Liver (tissue), 9 donors: ENCODE data around the gene GRIN2A. TPM values are rescaled to one million over a fixed set of nuclear protein-coding genes. Genes with fewer than 3 reads are reported as not detected.

Experiments used
- DNase-seq: peaks from one replicate; pipeline ENCODE4 v3.0.0-alpha.2; 2017; ENCODE audit warnings: low spot score
- H3K27ac ChIP-seq, 2 donors: one replicate each; pipeline ENCODE4 v1.7.0; 2013; ENCODE audit warnings: inconsistent platforms in 2 of 2, low read length in 2 of 2, control low read depth in 1 of 2, low read depth in 1 of 2, mild to moderate bottlenecking in 1 of 2
- H3K27me3 ChIP-seq, 4 donors: one replicate each; pipeline versions ENCODE4 v1.6.1 to v1.7.0; 2013; ENCODE audit warnings: low read length in 3 of 4, inconsistent platforms in 1 of 4, mild to moderate bottlenecking in 1 of 4, moderate library complexity in 1 of 4; ENCODE audit not compliant: control insufficient read depth in 4 of 4, insufficient read depth in 4 of 4
- H3K36me3 ChIP-seq, 4 donors: one replicate each; pipeline versions ENCODE4 v1.6.1 to v1.7.0; 2013; ENCODE audit warnings: low read length in 3 of 4, mild to moderate bottlenecking in 3 of 4, low read depth in 1 of 4, moderate library complexity in 1 of 4; ENCODE audit not compliant: control insufficient read depth in 4 of 4, insufficient read depth in 3 of 4
- H3K4me1 ChIP-seq, 4 donors: one replicate each; pipeline versions ENCODE4 v1.6.1 to v1.7.0; 2013; ENCODE audit warnings: low read length in 3 of 4, mild to moderate bottlenecking in 3 of 4, moderate library complexity in 1 of 4; ENCODE audit not compliant: control insufficient read depth in 4 of 4, insufficient read depth in 4 of 4
- H3K4me3 ChIP-seq, 3 donors: one replicate each; pipeline versions ENCODE4 v1.6.1 to v1.7.0; 2013; ENCODE audit warnings: low read length in 3 of 3, control low read depth in 1 of 3, low read depth in 1 of 3, mild to moderate bottlenecking in 1 of 3
- H3K9ac ChIP-seq, 2 donors: one replicate each; pipeline ENCODE4 v1.7.0; 2013; ENCODE audit warnings: low read length in 2 of 2, mild to moderate bottlenecking in 2 of 2, moderate library complexity in 2 of 2, control low read depth in 1 of 2, low read depth in 1 of 2
- H3K9me3 ChIP-seq, 4 donors: one replicate each; pipeline versions ENCODE4 v1.6.1 to v1.7.0; 2013; ENCODE audit warnings: low read length in 3 of 4; ENCODE audit not compliant: control insufficient read depth in 4 of 4
- CTCF ChIP-seq: fragments of 150-350 bp; IDR thresholded peaks from 2 replicates; pipeline ENCODE4 v1.5.1; 2017; ENCODE audit warnings: improper control_type of control experiment, low read depth, low read length; ENCODE audit not compliant: missing input control
- FOXA1 ChIP-seq: IDR thresholded peaks from 2 replicates; pipeline ENCODE4 v1.6.1; 2016; ENCODE audit warnings: antibody characterized with exemption
- FOXA2 ChIP-seq: IDR thresholded peaks from 2 replicates; pipeline ENCODE4 v1.6.1; 2016; ENCODE audit warnings: antibody characterized with exemption
- GABPA ChIP-seq, 2 donors: IDR thresholded peaks in 1 of 2; conservative IDR thresholded peaks in 1 of 2; 2 replicates each; pipeline ENCODE4 v1.6.1; 2016; ENCODE audit warnings: antibody characterized with exemption in 2 of 2, mild to moderate bottlenecking in 1 of 2, moderate library complexity in 1 of 2
- HNF4A ChIP-seq, 2 donors: conservative IDR thresholded peaks; 2 replicates each; pipeline ENCODE4 v1.6.1; 2016; ENCODE audit warnings: antibody characterized with exemption in 2 of 2, mild to moderate bottlenecking in 2 of 2
- HNF4G ChIP-seq: IDR thresholded peaks from 2 replicates; pipeline ENCODE4 v1.6.1; 2016; ENCODE audit warnings: antibody characterized with exemption
- JUND ChIP-seq, 2 donors: IDR thresholded peaks; 2 replicates each; pipeline ENCODE4 v1.6.1; 2016; ENCODE audit warnings: antibody characterized with exemption in 2 of 2
- NR2F2 ChIP-seq: IDR thresholded peaks from 2 replicates; pipeline ENCODE4 v1.6.1; 2016; ENCODE audit warnings: antibody characterized with exemption
- RAD21 ChIP-seq, 2 donors: IDR thresholded peaks; 2 replicates each; pipeline ENCODE4 v1.6.1; 2016; ENCODE audit warnings: antibody characterized with exemption in 2 of 2, mild to moderate bottlenecking in 2 of 2
- REST ChIP-seq: IDR thresholded peaks from 2 replicates; pipeline ENCODE4 v1.6.1; 2016; ENCODE audit warnings: antibody characterized with exemption, mild to moderate bottlenecking
- RXRA ChIP-seq, 2 donors: IDR thresholded peaks; 2 replicates each; pipeline ENCODE4 v1.6.1; 2017 to 2018; ENCODE audit warnings: antibody characterized with exemption in 2 of 2, mild to moderate bottlenecking in 1 of 2
- SP1 ChIP-seq: IDR thresholded peaks from 2 replicates; pipeline ENCODE4 v1.6.1; 2018; ENCODE audit warnings: antibody characterized with exemption, mild to moderate bottlenecking
- TAF1 ChIP-seq: conservative IDR thresholded peaks from 2 replicates; pipeline ENCODE4 v1.6.1; 2016; ENCODE audit warnings: antibody characterized with exemption, mild to moderate bottlenecking
- YY1 ChIP-seq: IDR thresholded peaks from 2 replicates; pipeline ENCODE4 v1.6.1; 2016; ENCODE audit warnings: antibody characterized with exemption, mild to moderate bottlenecking
- ZBTB33 ChIP-seq: IDR thresholded peaks from 2 replicates; pipeline ENCODE4 v1.6.1; 2016; ENCODE audit warnings: antibody characterized with exemption
- WGBS: extraction: QIAGEN DNeasy Blood & Tissue Kit; methylation state at CpG from one replicate; pipeline ENCODE4 v1.1.7; 2013; 5-methylcytosine and 5-hydroxymethylcytosine counted together
- polyA plus RNA-seq, 2 donors: library from polyadenylated mRNA; stranded (reverse) in 1 of 2; unstranded in 1 of 2; fragments of 200-250 nt in 1 of 2; fragments of >200 nt in 1 of 2; fragmentation: Nextera tagmentation in 1 of 2; extraction: Ambion mirVana in 1 of 2; gene quantifications; one replicate each; pipeline versions ENCODE4 v1.2.1 to v1.2.3, GENCODE V29; 2013 to 2015
- total RNA-seq, 2 donors: library from RNA; depleted of rRNA; stranded (reverse); fragments of >200 nt; gene quantifications; one replicate each; pipeline ENCODE4 v1.2.3, GENCODE V29; 2014
- donor health status: healthy.
- donor health status: healthy.
- donor health status: healthy.
- donor health status: healthy.
- donor health status: healthy.

Gene GRIN2A
- total and polyA plus RNA-seq, 4 donors, result under 0.01 to 0.08 (median 0.07) TPM; not detected in 1

GRCh38 chr16:10180042-10180770 lies 2.0 kb downstream of the GRIN2A start:
- Histone ChIP-seq H3K36me3 (no peaks in the 10 kb centered on the region), H3K27ac (no peak overlapping the region), H3K27me3 (peaks cover 4 to 14% (median 7%) of the 10 kb centered on the region in 4 donors), H3K4me1 (peaks cover 14 to 29% (median 25%) of the 10 kb centered on the region in 4 donors), H3K9me3 (no peaks in the 10 kb centered on the region), H3K9ac (no peak overlapping the region), H3K4me3 (no peak overlapping the region)
- TF ChIP-seq FOXA1, result no peak
- WGBS, result 43% methylated on average over 53 of the region's 53 CpGs
- no peak for DNase-seq

- Histone ChIP-seq H3K9ac (no peak overlapping the region), H3K4me1 (peaks cover 14 to 29% (median 25%) of the 10 kb centered on the region in 4 donors), H3K4me3 (no peak overlapping the region), H3K36me3 (no peaks in the 10 kb centered on the region), H3K27ac (no peak overlapping the region), H3K9me3 (no peaks in the 10 kb centered on the region), H3K27me3 (peaks cover 4 to 14% (median 7%) of the 10 kb centered on the region in 4 donors)
- 87% methylated on average over 3 of the region's 3 CpGs for WGBS
- DNase-seq, result no peak
- TF ChIP-seq GABPA (IDR thresholded peaks at IDR 0.05 in 1 of 2, conservative IDR thresholded peaks at IDR 0.05 in 1 of 2), result no peak
- TF ChIP-seq RXRA (IDR thresholded peaks at IDR 0.05), result no peak
- no peak for TF ChIP-seq RAD21 (IDR thresholded peaks at IDR 0.05)
- no peak for TF ChIP-seq FOXA2
- TF ChIP-seq SP1, result no peak
- TF ChIP-seq TAF1, result no peak
- TF ChIP-seq REST, result no peak
- TF ChIP-seq YY1, result no peak
- TF ChIP-seq ZBTB33, result no peak
- no peak for TF ChIP-seq HNF4G
These were observed 3.7 kb downstream of the GRIN2A start for GRCh38 chr16:10178526-10178925.

GRCh38 chr16:10178080-10178479 lies 4.1 kb downstream of the GRIN2A start:
- peaks cover 4 to 13% (median 7%) of the 10 kb centered on the region in 4 donors for H3K27me3 ChIP-seq
- H3K9me3 ChIP-seq, result no peaks in the 10 kb centered on the region
- H3K9ac ChIP-seq, result no peak overlapping the region
- no peak for DNase-seq
- H3K36me3 ChIP-seq, result no peaks in the 10 kb centered on the region
- H3K27ac ChIP-seq, result no peak overlapping the region
- H3K4me1 ChIP-seq, result peaks cover 12 to 24% (median 23%) of the 10 kb centered on the region in 4 donors
- no peak overlapping the region for H3K4me3 ChIP-seq
- 73% methylated on average over 2 of the region's 2 CpGs for WGBS
- TF ChIP-seq TAF1, result no peak
- TF ChIP-seq HNF4A (conservative IDR thresholded peaks at IDR 0.05), result no peak
- TF ChIP-seq HNF4G, result no peak
- no peak for TF ChIP-seq FOXA2
- TF ChIP-seq RXRA (IDR thresholded peaks at IDR 0.05), result no peak
- no peak for TF ChIP-seq FOXA1
- no peak for TF ChIP-seq YY1
- TF ChIP-seq ZBTB33, result no peak
- no peak for TF ChIP-seq JUND (IDR thresholded peaks at IDR 0.05)
- no peak for TF ChIP-seq CTCF
- TF ChIP-seq NR2F2, result no peak
- TF ChIP-seq SP1, result no peak
